Esophagus (tissue), 2 donors: ENCODE results near the gene PARVA. TPM values are rescaled to one million over a fixed set of nuclear protein-coding genes. Genes with fewer than 3 reads are reported as not detected.

ENCODE experiments used
- H3K27ac ChIP-seq, 2 donors: one replicate each; pipeline ENCODE4 v1.5.1; 2013; ENCODE audit warnings: low read depth in 2 of 2, mild to moderate bottlenecking in 2 of 2, inconsistent platforms in 1 of 2, low read length in 1 of 2, moderate library complexity in 1 of 2
- H3K27me3 ChIP-seq, 2 donors: one replicate each; pipeline ENCODE4 v1.6.1; 2013; ENCODE audit warnings: low read length in 2 of 2, control low read depth in 1 of 2, mild to moderate bottlenecking in 1 of 2; ENCODE audit not compliant: insufficient read depth in 2 of 2, control insufficient read depth in 1 of 2
- H3K36me3 ChIP-seq, 2 donors: one replicate each; pipeline ENCODE4 v1.6.1; 2013; ENCODE audit warnings: low read length in 1 of 2; ENCODE audit not compliant: control insufficient read depth in 2 of 2, insufficient read depth in 2 of 2
- H3K4me1 ChIP-seq, 2 donors: one replicate each; pipeline ENCODE4 v1.6.1; 2013; ENCODE audit warnings: low read length in 1 of 2; ENCODE audit not compliant: control insufficient read depth in 2 of 2, insufficient read depth in 2 of 2
- H3K4me3 ChIP-seq, 2 donors: one replicate each; pipeline ENCODE4 v1.5.1; 2013; ENCODE audit warnings: low read length in 2 of 2, mild to moderate bottlenecking in 2 of 2, low read depth in 1 of 2, moderate library complexity in 1 of 2
- H3K9me3 ChIP-seq, 2 donors: one replicate each; pipeline ENCODE4 v1.6.1; 2013; ENCODE audit warnings: mild to moderate bottlenecking in 2 of 2, low read depth in 1 of 2, low read length in 1 of 2, moderate library complexity in 1 of 2; ENCODE audit not compliant: control insufficient read depth in 2 of 2, insufficient read depth in 1 of 2
- WGBS, 2 donors: extraction: QIAGEN DNeasy Blood & Tissue Kit; methylation state at CpG; one replicate each; pipeline ENCODE4 v1.1.7; 2013; 5-methylcytosine and 5-hydroxymethylcytosine counted together
- polyA plus RNA-seq, 2 donors: library from polyadenylated mRNA; stranded (reverse); fragments of 200-250 nt; gene quantifications; one replicate each; pipeline ENCODE4 v1.2.3, GENCODE V29; 2013
- donor health status: healthy with polysubstance abuse.
- donor health status: Bipolar disorder and iron deficiency.

PARVA gene
- polyA plus RNA-seq, 2 donors, result 8.2 to 18.3 TPM

- H3K27ac ChIP-seq, result no peak overlapping the region
- no peaks in the 10 kb centered on the region for H3K27me3 ChIP-seq
- 87 to 89% methylated on average over 7 of the region's 7 CpGs for WGBS, 2 donors
- no peaks in the 10 kb centered on the region for H3K9me3 ChIP-seq
- peaks cover 3 to 7% of the 10 kb centered on the region in 2 donors for H3K36me3 ChIP-seq
- no peaks in the 10 kb centered on the region for H3K4me1 ChIP-seq
- H3K4me3 ChIP-seq, result no peak overlapping the region
These were observed 120.1 kb downstream of the PARVA start for GRCh38 chr11:12497431-12497830.

- 96 to 99% methylated on average over 3 of the region's 3 CpGs for WGBS, 2 donors
- Histone ChIP-seq H3K4me3 (no peak overlapping the region), H3K4me1 (no peaks in the 10 kb centered on the region), H3K27me3 (no peaks in the 10 kb centered on the region), H3K27ac (no peak overlapping the region), H3K36me3 (peaks cover 3 to 7% of the 10 kb centered on the region in 2 donors), H3K9me3 (no peaks in the 10 kb centered on the region)
These were observed 121.7 kb downstream of the PARVA start for GRCh38 chr11:12499071-12499470.

- WGBS, 2 donors, result 85 to 96% methylated on average over 2 of the region's 2 CpGs
- peaks cover 0 to 5% of the 10 kb centered on the region in 2 donors for H3K36me3 ChIP-seq
These were observed 124.7 kb downstream of the PARVA start for GRCh38 chr11:12502046-12502445.

GRCh38 chr11:12503039-12503484 lies 125.7 kb downstream of the PARVA start:
- no peak overlapping the region for H3K4me3 ChIP-seq
- WGBS, 2 donors, result 70 to 74% methylated on average over 3 of the region's 3 CpGs
- no peaks in the 10 kb centered on the region for H3K9me3 ChIP-seq
- H3K36me3 ChIP-seq, result peaks cover 0 to 2% of the 10 kb centered on the region in 2 donors
- peaks cover 0 to 5% of the 10 kb centered on the region in 2 donors for H3K4me1 ChIP-seq
- H3K27ac ChIP-seq, result peak overlapping the region in 1 of 2 donors; percentile 26
- H3K27me3 ChIP-seq, result no peaks in the 10 kb centered on the region

More at GRCh38 chr11:12502046-12502445, 124.7 kb downstream of the PARVA start:
- Histone ChIP-seq H3K9me3 (no peaks in the 10 kb centered on the region), H3K4me1 (peaks cover 0 to under 1% of the 10 kb centered on the region in 2 donors), H3K27me3 (no peaks in the 10 kb centered on the region), H3K27ac (no peak overlapping the region), H3K4me3 (no peak overlapping the region)

- peaks cover 0 to 5% of the 10 kb centered on the region in 2 donors for H3K4me1 ChIP-seq
- WGBS, 2 donors, result 48 to 52% methylated on average over 3 of the region's 3 CpGs
- H3K36me3 ChIP-seq, result peaks cover 0 to 2% of the 10 kb centered on the region in 2 donors
- no peaks in the 10 kb centered on the region for H3K27me3 ChIP-seq
- H3K4me3 ChIP-seq, result no peak overlapping the region
- no peaks in the 10 kb centered on the region for H3K9me3 ChIP-seq
- no peak overlapping the region for H3K27ac ChIP-seq
These were observed 126.5 kb downstream of the PARVA start for GRCh38 chr11:12503886-12504285.

- H3K27ac ChIP-seq, result no peak overlapping the region
- H3K9me3 ChIP-seq, result no peaks in the 10 kb centered on the region
- no peak overlapping the region for H3K4me3 ChIP-seq
- H3K27me3 ChIP-seq, result no peaks in the 10 kb centered on the region
- H3K4me1 ChIP-seq, result peaks cover 0 to 10% of the 10 kb centered on the region in 2 donors
- H3K36me3 ChIP-seq, result peaks cover 0 to 3% of the 10 kb centered on the region in 2 donors
- 79 to 90% methylated on average over 2 of the region's 2 CpGs for WGBS, 2 donors
These were observed 127.8 kb downstream of the PARVA start for GRCh38 chr11:12505183-12505582.

GRCh38 chr11:12506404-12506921 lies 129.1 kb downstream of the PARVA start:
- Histone ChIP-seq H3K4me3 (no peak overlapping the region), H3K27me3 (no peaks in the 10 kb centered on the region), H3K27ac (no peak overlapping the region), H3K9me3 (no peaks in the 10 kb centered on the region), H3K36me3 (peaks cover 0 to 3% of the 10 kb centered on the region in 2 donors), H3K4me1 (peaks cover 0 to 10% of the 10 kb centered on the region in 2 donors)

GRCh38 chr11:12507391-12507790 lies 130.0 kb downstream of the PARVA start:
- H3K27ac ChIP-seq, result peak overlapping the region in 1 of 2 donors; percentile 20

GRCh38 chr11:12508151-12508751 lies 130.9 kb downstream of the PARVA start:
- Histone ChIP-seq H3K36me3 (peaks cover 0 to 3% of the 10 kb centered on the region in 2 donors), H3K27me3 (no peaks in the 10 kb centered on the region), H3K9me3 (no peaks in the 10 kb centered on the region), H3K4me3 (no peak overlapping the region), H3K4me1 (peaks cover 0 to 13% of the 10 kb centered on the region in 2 donors), H3K27ac (no peak overlapping the region)
- WGBS, 2 donors, result 52 to 71% methylated on average over 4 of the region's 4 CpGs

More at GRCh38 chr11:12507391-12507790, 130.0 kb downstream of the PARVA start:
- Histone ChIP-seq H3K36me3 (peaks cover 0 to 3% of the 10 kb centered on the region in 2 donors), H3K4me1 (peaks cover 0 to 10% of the 10 kb centered on the region in 2 donors), H3K27me3 (no peaks in the 10 kb centered on the region), H3K4me3 (no peak overlapping the region), H3K9me3 (no peaks in the 10 kb centered on the region)
- WGBS, 2 donors, result 66 to 70% methylated on average over 4 of the region's 4 CpGs

GRCh38 chr11:12509371-12509770 lies 132.0 kb downstream of the PARVA start:
- Histone ChIP-seq H3K9me3 (no peaks in the 10 kb centered on the region), H3K36me3 (peaks cover 0 to 3% of the 10 kb centered on the region in 2 donors), H3K27ac (peak overlapping the region in 1 of 2 donors; percentile 69), H3K4me1 (peaks cover 0 to 13% of the 10 kb centered on the region in 2 donors), H3K4me3 (no peak overlapping the region), H3K27me3 (no peaks in the 10 kb centered on the region)
- 74 to 78% methylated on average over 5 of the region's 5 CpGs for WGBS, 2 donors
